HG02798 (cell line): Measurements from ENCODE around the gene FBXO24.
"Not testable (repeated sequence)": the region's sequence is repeated elsewhere in the genome, so short reads cannot be mapped to it uniquely, and the experiment has no call there.

Source experiments
- ATAC-seq: cut with Tn5 transposase; IDR thresholded peaks from one replicate; pipeline ENCODE4 v1.9.1; 2021; ENCODE audit warnings: mild to moderate bottlenecking; ENCODE audit not compliant: unreplicated experiment, poor library complexity

The FBXO24 gene

DNA sequence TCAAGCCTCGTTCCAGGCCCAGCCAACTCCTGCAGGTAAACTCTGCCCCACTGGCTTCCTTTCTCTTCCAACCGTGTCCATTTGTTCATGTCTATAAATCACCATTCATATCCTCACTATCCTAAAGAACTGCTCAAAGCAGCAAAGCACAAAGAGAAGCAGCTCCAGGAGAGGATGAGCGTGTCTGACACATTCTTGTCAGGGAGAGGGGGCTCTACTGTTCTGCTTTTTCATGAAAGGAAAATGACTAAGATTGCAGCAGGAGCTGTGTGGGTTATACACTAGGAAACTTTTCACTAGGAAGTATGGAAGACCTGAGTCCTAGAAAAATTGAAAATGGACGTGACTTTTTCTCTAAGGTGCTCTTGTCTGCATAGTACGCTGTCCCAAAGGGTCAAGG, 30.4 kb upstream of the FBXO24 start:
- no peak for ATAC-seq

DNA sequence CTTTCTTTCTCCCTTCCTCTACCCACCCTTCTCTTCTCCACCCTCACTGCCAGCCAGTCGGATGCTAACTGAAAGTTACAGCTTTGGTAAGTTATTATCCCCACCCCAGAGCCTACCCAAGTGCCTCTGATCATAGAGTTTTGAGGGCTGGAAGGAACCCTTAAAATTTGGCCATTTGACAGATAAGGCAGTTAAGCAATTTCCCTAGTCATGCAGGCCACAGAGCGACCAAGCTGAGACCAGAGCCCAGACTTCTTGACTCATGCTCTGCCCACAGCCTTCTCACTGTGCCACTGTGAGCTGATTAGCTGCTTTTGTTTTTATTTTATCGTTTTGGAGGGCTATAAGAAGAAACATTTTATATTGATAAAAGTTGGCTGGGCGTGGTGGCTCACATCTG, 29.6 kb upstream of the FBXO24 start:
- no peak for ATAC-seq

DNA sequence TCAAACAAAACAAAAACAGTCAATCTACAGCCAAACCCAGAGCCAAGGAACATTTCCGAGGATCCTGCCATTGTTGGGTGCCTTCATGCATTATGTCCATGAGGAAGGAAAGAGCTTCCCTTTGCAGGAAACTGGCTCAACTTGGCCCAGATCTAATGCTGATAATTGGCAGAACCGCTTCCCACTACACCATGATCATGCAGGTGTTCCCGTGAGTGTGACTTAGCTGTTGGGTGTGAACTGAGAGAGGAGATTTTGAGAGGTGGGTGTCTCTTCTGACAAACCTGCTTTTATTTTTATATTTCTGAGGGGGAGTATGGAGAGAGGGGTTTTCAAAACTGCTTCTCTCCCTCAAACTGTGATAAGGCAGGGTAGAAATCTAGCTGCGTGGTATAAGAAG, 27.0 kb upstream of the FBXO24 start:
- no peak for ATAC-seq

DNA sequence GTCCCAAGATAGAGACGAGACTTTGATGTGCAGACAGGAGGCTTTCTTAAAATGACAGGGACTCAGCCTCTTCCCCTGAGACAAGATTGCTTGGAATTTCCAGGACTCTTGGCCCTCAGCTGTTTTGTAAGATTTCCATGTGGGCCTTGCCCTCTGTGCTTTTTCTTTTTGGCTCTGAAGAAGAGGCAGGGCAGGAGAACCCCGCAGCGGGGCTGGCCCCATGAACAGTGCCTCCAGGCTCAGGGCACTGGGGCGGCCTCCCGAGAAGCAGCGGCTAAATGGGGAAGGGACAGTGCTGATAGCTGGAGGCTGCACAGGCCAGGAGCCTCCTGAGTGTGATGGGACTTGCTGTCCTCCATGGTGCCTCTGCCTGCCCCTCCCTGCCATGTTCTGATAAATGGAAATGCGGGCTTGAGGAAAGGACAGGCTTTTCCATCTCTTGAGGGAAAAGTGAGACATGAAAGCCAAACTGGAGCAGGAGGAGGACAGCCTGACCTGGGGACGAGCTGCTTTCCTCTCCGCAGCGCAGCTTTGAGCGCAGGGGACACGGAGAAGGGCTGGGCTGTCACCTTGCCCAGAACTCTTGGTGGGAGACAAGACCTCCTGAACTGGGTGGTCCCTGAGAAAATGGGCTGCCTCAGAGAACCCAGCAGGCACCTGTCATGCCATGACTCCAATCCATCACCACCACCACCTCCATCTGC, 24.5 kb upstream of the FBXO24 start:
- ATAC-seq: no peak

DNA sequence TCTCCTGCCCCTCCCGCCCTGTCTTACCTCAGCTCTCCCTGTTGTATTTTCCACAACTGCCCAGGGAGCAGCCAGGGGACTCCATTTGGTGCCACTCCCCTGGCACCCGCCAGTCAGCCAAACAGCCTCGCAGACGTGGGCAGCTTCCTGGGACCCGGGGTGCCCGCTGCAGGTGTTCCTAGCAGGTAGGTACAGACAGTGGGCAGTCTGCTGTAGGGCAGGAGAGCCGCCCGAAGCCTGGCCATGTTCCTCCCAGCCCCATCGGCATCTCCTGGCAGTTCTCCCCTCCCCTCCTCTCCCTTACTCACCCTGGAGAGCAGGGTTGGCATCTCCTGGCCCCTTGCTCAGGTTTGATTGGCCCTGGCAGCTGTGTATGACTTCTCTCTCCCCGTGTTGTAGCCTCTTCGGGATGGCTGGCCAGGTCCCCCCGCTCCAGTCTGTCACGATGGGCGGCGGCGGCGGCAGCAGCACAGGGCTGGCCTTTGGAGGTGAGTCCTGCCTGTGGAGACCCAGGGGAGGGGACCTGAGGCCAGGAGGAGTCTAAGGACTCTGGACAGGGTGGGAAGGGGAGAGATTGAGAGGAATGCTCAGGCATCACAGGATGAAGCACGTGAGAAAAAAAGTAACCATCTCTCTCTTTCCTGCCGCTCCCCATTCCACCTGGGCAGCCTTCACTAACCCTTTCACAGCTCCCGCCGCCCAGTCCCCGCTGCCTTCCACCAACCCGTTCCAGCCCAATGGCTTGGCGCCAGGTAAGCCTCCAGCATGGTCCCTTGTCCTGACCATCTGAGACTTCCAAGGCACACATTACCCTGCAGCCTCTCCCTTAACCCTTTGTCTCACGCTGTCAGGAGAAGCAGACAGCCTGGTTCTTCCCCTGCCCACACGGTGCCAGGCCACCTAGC, 23.7 kb upstream of the FBXO24 start:
- ATAC-seq: no peak

DNA sequence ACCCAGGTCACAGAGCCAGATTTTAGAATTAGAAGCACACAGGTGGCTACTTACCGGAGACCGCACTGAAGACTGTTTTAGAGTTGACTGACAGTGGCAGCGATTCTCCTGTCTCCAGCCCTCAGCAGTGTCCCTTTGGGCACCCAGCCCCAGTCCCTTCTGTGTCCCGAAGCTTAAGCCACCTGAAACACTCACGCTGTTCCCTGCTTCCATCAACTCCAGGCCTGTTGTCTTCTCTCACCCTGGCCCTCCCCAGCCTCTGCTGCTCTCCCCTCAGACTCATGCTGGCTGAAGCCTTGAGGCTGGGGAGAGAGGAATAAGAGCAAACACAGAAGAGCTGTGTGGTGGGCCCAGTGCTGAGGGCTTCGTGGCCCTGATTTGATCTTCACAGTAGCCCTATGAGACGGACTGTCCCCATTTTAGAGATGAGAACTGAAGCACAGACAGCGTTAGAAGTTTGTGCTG, 23.0 kb upstream of the FBXO24 start:
- no peak for ATAC-seq

DNA sequence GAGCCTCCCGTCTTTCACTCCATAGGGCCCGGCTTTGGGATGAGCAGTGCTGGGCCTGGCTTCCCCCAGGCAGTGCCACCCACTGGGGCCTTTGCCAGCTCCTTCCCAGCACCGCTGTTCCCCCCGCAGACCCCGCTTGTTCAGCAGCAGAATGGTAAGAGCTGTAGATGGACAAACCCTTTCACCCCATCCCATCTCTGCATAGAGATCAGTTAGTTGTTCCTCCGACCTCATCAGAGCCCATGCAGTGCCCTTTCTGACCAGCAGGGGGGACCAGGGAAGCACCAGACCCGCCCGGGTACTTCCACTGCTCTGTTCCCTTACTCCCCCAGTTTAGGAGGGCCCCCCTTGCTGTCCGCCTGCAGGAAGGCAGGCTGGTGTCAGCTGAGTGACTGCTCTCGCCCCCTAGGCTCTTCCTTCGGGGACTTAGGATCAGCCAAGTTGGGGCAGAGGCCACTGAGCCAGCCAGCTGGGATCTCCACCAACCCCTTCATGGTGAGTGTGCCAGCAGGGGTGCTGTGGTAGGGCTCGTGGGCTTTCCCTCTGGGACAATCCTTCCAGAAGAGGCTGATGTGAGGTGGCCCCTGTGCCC, 22.2 kb upstream of the FBXO24 start:
- ATAC-seq: peak; percentile 39

DNA sequence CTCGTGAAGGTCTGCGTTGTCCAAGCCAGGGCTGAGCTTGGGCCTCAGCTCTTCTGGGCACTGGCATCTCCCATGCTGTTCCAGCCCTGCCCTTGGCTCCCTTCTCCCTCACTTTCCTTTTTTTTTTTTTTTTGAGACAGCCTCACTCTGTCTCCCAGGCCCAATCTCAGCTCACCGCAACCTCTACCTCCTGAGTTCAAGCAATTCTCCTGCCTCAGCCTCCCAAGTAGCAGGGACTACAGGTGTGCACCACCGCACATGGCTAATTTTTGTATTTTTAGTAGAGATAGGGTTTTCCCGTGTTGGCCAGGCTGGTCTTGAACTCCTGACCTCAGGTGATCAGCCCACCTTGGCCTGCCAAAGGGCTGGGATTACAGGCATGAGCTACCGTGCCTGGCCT, 21.7 kb upstream of the FBXO24 start:
- ATAC-seq: not testable (repeated sequence)

DNA sequence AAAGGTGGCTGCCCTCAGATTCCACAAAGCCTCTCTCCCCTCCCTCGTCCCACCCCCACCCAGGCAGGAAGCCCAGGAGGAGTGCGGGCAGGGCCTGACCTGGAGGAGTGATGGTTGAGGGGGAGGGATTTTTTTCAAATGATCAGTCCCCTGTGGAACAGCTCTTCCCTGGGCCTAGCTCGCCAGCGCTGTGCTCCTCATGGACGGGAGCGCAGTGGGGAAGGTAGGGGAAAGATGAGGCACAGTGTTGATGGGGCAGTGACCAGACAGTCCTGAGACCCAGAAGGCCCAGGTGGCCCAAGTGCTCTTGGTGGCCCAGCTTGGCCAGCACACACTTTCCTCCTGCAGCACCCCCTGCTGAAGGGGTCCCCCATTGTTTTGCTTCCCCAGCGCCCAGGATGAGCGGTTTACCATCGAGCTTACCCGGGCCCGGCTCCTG, 21.0 kb upstream of the FBXO24 start:
- ATAC-seq: no peak

DNA sequence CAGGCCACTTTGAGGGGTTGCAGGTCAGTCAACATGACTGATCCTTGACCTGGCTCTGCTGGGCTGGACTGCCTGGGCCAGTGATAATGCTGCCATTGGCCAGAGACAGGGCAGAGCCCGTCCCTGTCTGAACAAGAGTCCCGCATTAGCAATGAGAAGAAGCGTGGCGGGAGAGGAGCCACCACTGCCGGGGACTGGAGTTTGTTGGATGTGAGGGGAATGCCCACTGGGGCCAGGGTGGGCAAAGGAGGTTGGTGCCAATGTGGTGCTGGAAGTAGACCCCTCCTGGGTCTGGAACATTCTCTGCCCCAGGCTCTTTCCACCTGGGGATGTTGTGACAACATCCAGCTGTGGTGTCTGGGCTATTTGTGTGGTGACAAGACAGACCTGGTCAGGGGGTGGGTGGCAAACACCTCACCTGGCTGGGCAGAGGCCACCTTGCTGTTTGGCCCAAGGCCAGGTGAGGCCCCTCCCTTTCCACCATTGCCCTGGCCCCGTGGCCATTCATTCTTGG, 20.1 kb upstream of the FBXO24 start:
- ATAC-seq: no peak

DNA sequence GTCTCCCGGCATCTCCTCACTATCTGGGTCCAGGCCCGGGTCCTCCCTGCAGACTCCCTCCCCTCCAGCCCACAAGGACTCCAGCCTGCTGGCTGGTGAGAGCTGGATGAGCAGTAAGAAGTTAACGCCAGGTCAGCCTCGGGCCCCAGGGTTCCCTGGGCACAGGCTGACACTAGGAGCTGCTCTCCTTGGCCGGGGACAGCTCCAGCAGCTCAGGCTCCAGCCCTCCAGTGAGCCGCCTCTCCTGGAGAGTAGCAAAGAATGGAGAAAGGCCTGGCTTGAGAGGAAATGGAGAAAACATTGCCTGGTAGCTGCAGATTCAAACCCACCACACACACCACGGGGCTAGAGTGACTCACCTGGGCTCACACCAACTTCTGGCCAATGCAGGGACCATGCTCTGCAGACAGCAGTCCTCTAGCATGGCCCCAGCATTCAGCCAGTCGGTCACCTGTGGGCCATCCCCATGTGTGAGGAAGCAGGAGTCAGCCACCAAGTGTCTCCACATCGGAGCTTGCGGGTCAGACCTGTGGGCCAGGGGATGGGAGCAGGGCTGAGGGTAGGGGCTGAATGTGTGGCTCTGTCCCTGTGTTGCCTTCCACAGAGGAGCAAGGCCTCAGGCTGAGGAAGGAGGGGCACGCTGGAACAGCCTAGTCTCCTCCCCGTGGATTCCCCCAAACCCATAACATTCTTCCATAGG, 18.9 kb upstream of the FBXO24 start:
- no peak for ATAC-seq

DNA sequence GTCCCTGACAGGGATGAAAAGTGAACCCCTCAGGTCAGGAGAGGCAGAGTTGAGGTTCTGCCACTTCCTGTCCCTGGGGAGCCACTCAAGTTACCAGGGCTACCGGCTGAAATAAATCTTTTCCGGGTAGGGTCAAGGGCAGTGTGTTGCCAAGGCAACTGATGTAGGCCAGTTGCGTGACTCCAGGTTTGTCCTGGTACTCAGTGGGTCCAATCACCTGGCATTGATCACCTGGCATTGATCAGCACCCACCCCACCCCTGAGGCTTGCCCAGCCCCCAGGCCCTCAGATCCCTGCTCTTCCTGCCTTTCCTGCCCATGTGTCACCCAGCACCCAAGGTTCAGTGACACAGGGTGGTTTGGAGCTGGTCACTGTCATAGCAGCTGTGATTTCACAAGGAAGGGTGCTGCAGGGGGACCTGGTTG, 18.4 kb upstream of the FBXO24 start:
- no peak for ATAC-seq

DNA sequence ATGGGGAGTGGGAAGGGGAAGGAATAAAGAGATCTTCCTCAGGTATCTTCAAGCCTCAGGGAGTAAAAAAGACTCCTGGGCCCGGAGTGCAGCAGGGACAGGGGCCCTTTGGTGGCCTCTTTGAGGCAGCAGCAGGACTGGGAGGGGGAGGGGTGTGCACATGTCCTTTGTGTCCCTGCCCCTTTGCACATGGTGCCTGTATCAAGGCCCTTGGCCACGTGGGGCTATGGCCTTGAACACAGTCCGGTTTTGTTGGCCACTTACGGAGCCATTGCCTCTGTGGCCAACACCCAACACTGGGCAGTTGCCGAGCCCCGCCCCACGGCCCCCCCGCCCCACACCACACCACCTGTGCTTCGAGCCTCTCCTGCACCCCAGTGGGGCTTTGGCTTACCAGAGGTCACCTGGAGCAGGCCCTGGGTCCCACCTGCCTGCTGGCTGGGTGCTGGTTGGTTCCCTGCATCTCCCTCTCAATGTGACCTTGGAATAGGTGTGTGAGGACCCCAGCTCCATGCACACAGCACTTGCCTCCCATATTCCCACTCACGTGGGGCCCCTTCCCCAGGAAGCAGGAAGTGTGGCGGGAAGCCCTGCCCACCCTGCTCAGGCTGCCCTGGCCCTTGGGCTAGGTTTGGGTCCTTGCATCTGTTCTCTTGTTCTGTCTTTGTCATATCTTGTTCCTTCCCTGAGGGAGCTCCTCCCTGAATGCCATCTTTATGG, 17.8 kb upstream of the FBXO24 start:
- ATAC-seq: no peak

DNA sequence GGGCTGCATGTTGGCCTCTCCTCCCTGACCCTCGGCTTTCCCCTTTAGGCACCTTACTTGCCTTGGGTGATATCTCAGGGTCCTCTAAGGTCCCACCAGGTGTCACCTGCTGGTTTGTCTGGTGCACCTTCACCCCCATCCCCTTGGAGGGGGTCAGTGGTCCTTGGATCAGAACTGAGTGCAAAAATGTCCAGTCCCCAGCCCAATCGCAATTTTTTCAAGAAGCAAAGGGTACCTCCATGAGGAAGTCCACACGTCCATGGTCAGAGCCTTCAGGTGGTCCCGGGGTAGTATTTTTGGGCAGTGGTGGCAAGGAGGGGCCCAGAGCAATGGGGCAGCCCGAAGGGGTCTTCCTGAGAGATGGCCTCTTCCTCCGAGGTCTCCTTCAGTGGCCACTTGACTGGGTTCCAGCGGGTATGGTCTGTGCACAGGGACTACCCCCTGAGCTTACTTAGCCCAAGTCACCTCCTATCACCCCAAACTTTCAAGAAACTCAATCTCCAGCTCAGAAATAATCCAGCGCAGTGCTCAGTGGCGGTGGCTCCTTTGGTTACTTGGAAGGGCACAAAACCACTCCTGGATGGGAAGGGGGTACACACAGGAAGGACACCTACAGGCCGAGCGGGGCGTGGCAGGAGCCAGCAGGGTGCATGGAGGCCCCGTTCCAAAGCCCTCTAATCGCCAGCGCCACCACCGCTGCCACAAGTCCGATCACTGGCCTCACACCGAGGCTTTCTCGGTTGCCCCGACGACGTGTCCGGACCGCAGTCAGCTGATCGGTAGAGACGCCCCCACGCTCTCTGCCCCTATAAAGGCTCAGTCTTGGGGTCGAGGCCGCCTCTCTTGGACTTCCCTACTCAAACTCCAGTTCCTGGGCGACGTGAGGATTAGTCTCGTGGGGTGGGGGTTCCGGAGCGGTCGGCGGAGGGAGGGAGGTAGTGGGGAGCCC, 17.0 kb upstream of the FBXO24 start:
- ATAC-seq: peak; percentile 32

DNA sequence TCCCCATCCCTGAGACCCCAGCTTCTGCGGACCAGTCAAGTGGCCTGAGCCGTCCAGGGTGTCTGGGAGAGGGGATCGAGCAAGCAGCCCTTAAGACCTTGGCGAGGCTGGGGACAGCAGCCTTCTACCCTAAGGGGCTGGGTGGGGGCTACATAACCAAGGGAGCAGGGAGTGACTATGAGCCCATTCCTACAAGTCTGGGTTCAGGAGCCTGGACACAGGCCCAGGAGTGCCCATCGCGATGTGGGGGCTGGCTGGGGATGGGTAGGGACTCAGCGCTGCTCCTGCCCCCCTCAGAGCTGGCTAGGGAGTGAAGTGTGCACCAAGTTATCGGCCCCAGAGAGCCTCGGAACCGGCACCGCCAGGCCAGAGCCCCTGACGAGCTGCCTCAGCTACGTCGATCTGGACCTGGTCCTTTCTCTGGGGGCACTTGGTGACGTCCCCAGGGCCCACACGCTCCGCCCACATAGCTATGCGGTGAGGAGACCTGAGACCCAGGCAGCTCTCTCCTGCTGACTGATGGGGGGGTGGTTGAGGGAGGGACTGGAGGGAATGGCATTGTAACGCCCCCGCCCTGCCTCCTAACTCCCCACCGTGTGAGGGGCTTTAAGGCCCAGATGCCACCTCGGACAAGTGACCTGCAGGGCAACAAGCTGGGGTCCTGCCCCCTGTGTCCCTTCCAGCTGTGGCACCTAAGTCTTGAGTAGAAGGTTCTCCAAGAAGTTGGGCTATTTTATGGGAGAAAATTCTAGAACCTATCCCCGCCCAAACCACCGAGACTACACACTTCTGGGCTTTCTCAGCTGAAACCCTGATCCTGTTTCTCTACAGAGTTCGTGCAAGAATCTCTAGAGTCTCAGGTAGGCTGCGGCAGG, 14.9 kb upstream of the FBXO24 start:
- no peak for ATAC-seq

DNA sequence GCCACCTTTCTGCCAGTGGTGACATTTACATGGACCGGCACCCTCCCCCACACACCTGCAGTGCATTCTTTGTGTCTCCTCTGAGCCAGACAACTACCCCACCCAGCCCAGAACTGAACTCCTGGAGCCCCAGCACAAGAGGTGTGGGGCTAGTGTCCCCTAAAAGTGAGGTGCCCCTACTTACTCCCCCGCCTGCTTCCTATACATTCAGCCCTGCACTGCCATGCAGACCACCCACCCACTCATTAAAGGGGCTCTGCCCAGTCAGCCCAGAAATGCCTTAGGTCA, 14.4 kb upstream of the FBXO24 start:
- no peak for ATAC-seq

DNA sequence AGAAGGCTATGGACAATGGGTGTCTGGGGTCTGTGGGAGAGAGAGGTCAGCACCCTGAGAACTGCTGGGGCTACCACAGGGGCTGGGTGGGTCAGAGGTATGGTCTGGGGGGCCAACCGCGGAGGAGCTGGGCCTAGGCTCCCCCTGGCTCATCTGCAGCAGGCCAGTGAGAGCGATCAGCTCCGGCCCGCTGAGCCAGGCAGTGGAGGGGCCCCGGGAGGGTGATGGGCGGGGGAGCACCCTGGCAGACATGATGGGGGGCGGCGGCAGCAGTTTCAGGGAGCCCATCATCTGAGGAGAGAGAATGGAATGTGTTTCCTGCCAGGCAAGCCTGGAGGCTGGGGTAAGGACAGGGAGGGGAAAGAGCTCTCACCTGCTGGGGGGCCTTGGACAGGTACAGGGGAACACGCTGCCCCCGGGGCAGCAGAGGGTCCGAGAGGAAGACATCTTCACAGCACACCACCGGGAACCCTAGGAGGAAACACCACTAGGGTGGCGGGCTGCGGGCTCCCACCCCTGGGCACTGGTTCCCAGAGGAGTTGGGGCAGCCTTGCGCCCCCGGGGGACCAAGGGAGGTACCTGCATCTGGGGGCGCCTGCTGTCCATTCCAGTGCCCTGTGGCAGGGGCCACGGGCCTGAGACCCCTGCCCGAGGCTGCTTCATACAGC, 13.7 kb upstream of the FBXO24 start:
- ATAC-seq: no peak
